NCI-H1930 (cell line): ENCODE data around the gene NCKAP5.

Experiments used
- DNase-seq, 2 experiments: peaks; one replicate each; lab custom pipeline; 2025; lab: John Stamatoyannopoulos, UW

NCKAP5 gene

GRCh38 chr2:133458280-133458679, 110.0 kb downstream of the NCKAP5 start:
- no peak for DNase-seq

- DNase-seq = no peak
Measured at GRCh38 chr2:133457861-133458260, 110.4 kb downstream of the NCKAP5 start.

GRCh38 chr2:133456971-133457370, 111.3 kb downstream of the NCKAP5 start:
- no peak for DNase-seq

- DNase-seq = no peak
Measured at GRCh38 chr2:133456156-133456555, 112.1 kb downstream of the NCKAP5 start.

- no peak for DNase-seq
Measured at GRCh38 chr2:133453032-133453431, 115.2 kb downstream of the NCKAP5 start.

GRCh38 chr2:133452583-133452982, 115.7 kb downstream of the NCKAP5 start:
- no peak for DNase-seq

GRCh38 chr2:133452146-133452545, 116.1 kb downstream of the NCKAP5 start:
- DNase-seq = no peak

- DNase-seq = no peak
Measured at GRCh38 chr2:133448195-133448594, 120.1 kb downstream of the NCKAP5 start.

GRCh38 chr2:133447303-133447702, 121.0 kb downstream of the NCKAP5 start:
- no peak for DNase-seq

GRCh38 chr2:133444465-133444864, 123.8 kb downstream of the NCKAP5 start:
- DNase-seq = no peak

GRCh38 chr2:133442393-133442792, 125.9 kb downstream of the NCKAP5 start:
- DNase-seq = no peak

- no peak for DNase-seq
Measured at GRCh38 chr2:133439565-133439920, 128.7 kb downstream of the NCKAP5 start.

GRCh38 chr2:133438848-133439564, 129.3 kb downstream of the NCKAP5 start:
- peak in 1 of 2 experiments; percentile 26 for DNase-seq

- DNase-seq = no peak
Measured at GRCh38 chr2:133438026-133438425, 130.2 kb downstream of the NCKAP5 start.

- DNase-seq = no peak
Measured at GRCh38 chr2:133437492-133437891, 130.8 kb downstream of the NCKAP5 start.

- no peak for DNase-seq
Measured at GRCh38 chr2:133434959-133435668, 133.1 kb downstream of the NCKAP5 start.

GRCh38 chr2:133433455-133434451, 134.5 kb downstream of the NCKAP5 start:
- no peak for DNase-seq

- no peak for DNase-seq
Measured at GRCh38 chr2:133432778-133433177, 135.5 kb downstream of the NCKAP5 start.

GRCh38 chr2:133431289-133431688, 137.0 kb downstream of the NCKAP5 start:
- no peak for DNase-seq

GRCh38 chr2:133426791-133427190, 141.5 kb downstream of the NCKAP5 start:
- no peak for DNase-seq

- DNase-seq = no peak
Measured at GRCh38 chr2:133425612-133426011, 142.7 kb downstream of the NCKAP5 start.

GRCh38 chr2:133424876-133425275, 143.4 kb downstream of the NCKAP5 start:
- no peak for DNase-seq
